ENCODE data around the gene F13A1.

The F13A1 gene

DNA sequence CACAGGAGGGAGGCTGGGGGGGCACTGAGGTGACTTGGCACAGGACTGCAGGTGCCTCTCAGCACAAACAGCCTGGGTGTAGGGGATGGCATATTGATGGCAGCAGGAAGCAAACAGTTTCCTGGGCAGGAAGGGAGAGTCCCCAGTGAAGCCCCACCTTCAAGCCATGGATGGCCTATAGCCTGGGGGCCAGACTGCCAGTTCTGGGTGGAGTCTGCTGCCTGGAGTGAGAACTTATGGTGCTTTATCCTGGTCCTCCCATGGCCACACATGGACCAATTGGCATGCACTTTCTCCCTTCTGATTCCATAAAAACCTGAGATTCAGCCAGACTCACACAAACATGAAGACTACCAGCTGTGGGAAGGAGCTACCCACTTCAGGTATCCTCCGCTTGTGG, 198.5 kb downstream of the F13A1 start:
- no peak for TF ChIP-seq CTCF (IDR thresholded peaks at IDR 0.05; ENCODE audit: insufficient read depth, missing control alignments)
- no peak for DNase-seq (ENCODE audit: insufficient read length, low spot score)
- no peak for FAIRE-seq

- FAIRE-seq (no peak), DNase-seq (ENCODE audit: insufficient read length, low spot score) (no peak)
- TF ChIP-seq CTCF (IDR thresholded peaks at IDR 0.05; ENCODE audit: insufficient read depth, missing control alignments): no peak
These were observed 214.9 kb downstream of the F13A1 start for GRCh38 chr6:6105472-6106036.

Data from D721Med (cell line).